HG03432 (cell line): ENCODE results near the gene DVL2.

ENCODE experiments used
- ATAC-seq: cut with Tn5 transposase; IDR thresholded peaks from one replicate; pipeline ENCODE4 v1.9.1; 2021; ENCODE audit warnings: mild to moderate bottlenecking, moderate library complexity; ENCODE audit not compliant: unreplicated experiment

The DVL2 gene

GRCh38 chr17:7176107-7176840 lies 58.0 kb downstream of the DVL2 start:
- ATAC-seq = no peak
